K562 (cell line): Measurements from ENCODE around the gene CMSS1. TPM values are rescaled to one million over a fixed set of nuclear protein-coding genes. Genes with fewer than 3 reads are reported as not detected.
A peak's percentile ranks its signal among the peaks of the same experiment; 100 is the strongest.

Source experiments
- CC2D1A ChIP-seq: fragments of 450-650 bp; IDR thresholded peaks from 2 replicates; pipeline ENCODE4 v1.6.1; 2017; ENCODE audit warnings: mild to moderate bottlenecking
- CCNT2 ChIP-seq: IDR thresholded peaks from 2 replicates; pipeline ENCODE4 v1.6.1; 2011; ENCODE audit warnings: borderline replicate concordance, low read depth, mild to moderate bottlenecking, moderate library complexity, mixed read lengths, low read length; ENCODE audit not compliant: insufficient read length; ENCODE audit errors: extremely low read depth
- CHAMP1 ChIP-seq: fragments of 450-650 bp; IDR thresholded peaks from 2 replicates; pipeline ENCODE4 v1.6.1; 2016; ENCODE audit warnings: mild to moderate bottlenecking
- MGA ChIP-seq: fragments of 450-650 bp; IDR thresholded peaks from 2 replicates; pipeline ENCODE4 v1.6.1; 2016; ENCODE audit warnings: mild to moderate bottlenecking, moderate library complexity
- MYBL2 ChIP-seq, 2 experiments: fragments of 450-650 bp in 1 of 2; sonication (generic) in 1 of 2; formaldehyde crosslinking in 1 of 2; IDR thresholded peaks; 2 replicates each; pipeline versions ENCODE4 v1.6.1 to v1.8.1; 2017 to 2022; ENCODE audit warnings: borderline replicate concordance in 1 of 2, inconsistent platforms in 1 of 2, low read depth in 1 of 2, mild to moderate bottlenecking in 1 of 2, missing genetic modification reagents in 1 of 2, moderate library complexity in 1 of 2
- NCOR1 ChIP-seq: fragments of 450-650 bp; IDR thresholded peaks from 2 replicates; pipeline ENCODE4 v1.6.1; 2016; ENCODE audit warnings: mild to moderate bottlenecking, moderate library complexity
- STAT5A ChIP-seq: IDR thresholded peaks from 2 replicates; pipeline ENCODE4 v1.6.1; 2012; ENCODE audit warnings: low read length, inconsistent platforms, borderline replicate concordance
- THAP7 ChIP-seq: fragments of 250-450 bp; sonication (Bioruptor Pico); IDR thresholded peaks from 2 replicates; pipeline ENCODE4 v1.5.0; 2021
- polyA plus RNA-seq, 8 experiments: library from polyadenylated mRNA; depleted of rRNA in 4 of 8; stranded (reverse) in 5 of 8; unstranded in 3 of 8; fragments of >200 nt; fragmentation: Nextera tagmentation in 2 of 8; fragmentation: Illumina TruSeq in 1 of 8; extraction: Ambion mirVana in 2 of 8; extraction: Trizol in 1 of 8; gene quantifications; 2 replicates each; pipeline versions ENCODE4 v1.2.1 to v1.2.3, GENCODE V29; 2011 to 2014; ENCODE audit warnings: inconsistent platforms in 1 of 8, missing spikeins in 1 of 8
- total RNA-seq, 7 experiments: library from RNA; depleted of rRNA in 6 of 7; stranded (reverse); fragments of >200 nt in 6 of 7; fragmentation: Illumina TruSeq in 2 of 7; extraction: Trizol in 2 of 7; gene quantifications; 2 replicates each; pipeline versions ENCODE4 v1.2.1 to v1.2.3, GENCODE V29; 2011 to 2021; ENCODE audit warnings: low replicate concordance in 1 of 7

Gene CMSS1
- total and polyA plus RNA-seq, 9 of the 15 experiments (the other 6 are each of a cell fraction or from before 2014, with no cell fraction given) = 46.9 to 109 (median 72.3) TPM

GRCh38 chr3:100089812-100090668 is 272.4 kb downstream of the CMSS1 start (continued):
- TF ChIP-seq CCNT2 (no peak), CHAMP1 (peak; percentile 53; the same call in 1 of the 2 replicates), MYBL2 (IDR thresholded peaks at IDR 0.05; ENCODE audit: low read depth) (0 out of 2 replicates have a peak, but pooled peaks have one; percentile 22), MYBL2 (CRISPR knock-in tag; IDR thresholded peaks at IDR 0.05; ENCODE audit: borderline replicate concordance) (no peak), NCOR1 (peak; percentile 43; the same call in 1 of the 2 replicates), STAT5A (peak; percentile 46; the same call in 1 of the 2 replicates), CC2D1A (0 out of 2 replicates have a peak, but pooled peaks have one; percentile 7), THAP7 (CRISPR knock-in tag) (no peak), MGA (peak; percentile 16; the same call in 1 of the 2 replicates)
